ENCODE data around the gene FAM3A.
A peak's percentile ranks its signal among the peaks of the same experiment; 100 is the strongest.
"Not testable (repeated sequence)": the region's sequence is repeated elsewhere in the genome, so short reads cannot be mapped to it uniquely, and the experiment has no call there.

FAM3A gene

GRCh38 chrX:154515966-154516655, at the start of gene FAM3A:
FAM3A (minus strand) TSS chrX:154516232; CDS start chrX:154515772, 460 bp downstream.
- peak; percentile 87 to 90 for DNase-seq (ENCODE audit: low read depth in 1 of 2, low spot score in 1 of 2)

GRCh38 chrX:154562295-154562694, 46.3 kb upstream of the FAM3A start:
- DNase-seq (ENCODE audit: low read depth in 1 of 2, low spot score in 1 of 2): not testable (repeated sequence)

GRCh38 chrX:154560326-154560725, 44.3 kb upstream of the FAM3A start:
- DNase-seq (ENCODE audit: low read depth in 1 of 2, low spot score in 1 of 2): not testable (repeated sequence)

GRCh38 chrX:154558896-154559295, 42.9 kb upstream of the FAM3A start:
- DNase-seq (ENCODE audit: low read depth in 1 of 2, low spot score in 1 of 2): not testable (repeated sequence)

- not testable (repeated sequence) for DNase-seq (ENCODE audit: low read depth in 1 of 2, low spot score in 1 of 2)
Observed at GRCh38 chrX:154558060-154558690, 42.1 kb upstream of the FAM3A start.

- DNase-seq (ENCODE audit: low read depth in 1 of 2, low spot score in 1 of 2): not testable (repeated sequence)
Observed at GRCh38 chrX:154552112-154552806, 36.2 kb upstream of the FAM3A start.

- no peak for DNase-seq (ENCODE audit: low read depth in 1 of 2, low spot score in 1 of 2)
Observed at GRCh38 chrX:154549766-154550165, 33.7 kb upstream of the FAM3A start.

- no peak for DNase-seq (ENCODE audit: low read depth in 1 of 2, low spot score in 1 of 2)
Observed at GRCh38 chrX:154548028-154548316, 31.9 kb upstream of the FAM3A start.

- DNase-seq (ENCODE audit: low read depth in 1 of 2, low spot score in 1 of 2): peak; percentile 76 to 78
Observed at GRCh38 chrX:154547245-154548027, 31.4 kb upstream of the FAM3A start, which contains the start of gene IKBKG. IKBKG (plus strand) TSS chrX:154547620; CDS start chrX:154552003, 4,383 bp downstream.

GRCh38 chrX:154546354-154547244, 30.6 kb upstream of the FAM3A start, which contains the start of gene G6PD:
G6PD (minus strand) TSS chrX:154546846; CDS start chrX:154546155, 691 bp downstream.
- DNase-seq (ENCODE audit: low read depth in 1 of 2, low spot score in 1 of 2): peak; percentile 72 to 74

- no peak for DNase-seq (ENCODE audit: low read depth in 1 of 2, low spot score in 1 of 2)
Observed at GRCh38 chrX:154545673-154546274, 29.7 kb upstream of the FAM3A start.

- DNase-seq (ENCODE audit: low read depth in 1 of 2, low spot score in 1 of 2): no peak
Observed at GRCh38 chrX:154542723-154543424, 26.8 kb upstream of the FAM3A start.

GRCh38 chrX:154541896-154542722, 26.1 kb upstream of the FAM3A start:
- DNase-seq (ENCODE audit: low read depth in 1 of 2, low spot score in 1 of 2): peak in 1 of 2 donors; percentile 49

GRCh38 chrX:154541589-154541895, 25.5 kb upstream of the FAM3A start:
- no peak for DNase-seq (ENCODE audit: low read depth in 1 of 2, low spot score in 1 of 2)

GRCh38 chrX:154540897-154541535, 25.0 kb upstream of the FAM3A start:
- DNase-seq (ENCODE audit: low read depth in 1 of 2, low spot score in 1 of 2): no peak

GRCh38 chrX:154540365-154540764, 24.3 kb upstream of the FAM3A start:
- DNase-seq (ENCODE audit: low read depth in 1 of 2, low spot score in 1 of 2): not testable (repeated sequence)

- no peak for DNase-seq (ENCODE audit: low read depth in 1 of 2, low spot score in 1 of 2)
Observed at GRCh38 chrX:154539077-154539476, 23.0 kb upstream of the FAM3A start.

- no peak for DNase-seq (ENCODE audit: low read depth in 1 of 2, low spot score in 1 of 2)
Observed at GRCh38 chrX:154535892-154536291, 19.9 kb upstream of the FAM3A start.
